Mesenchymal stem cell (in vitro differentiated cells and primary cell): Measurements from ENCODE around the gene DMP1.
"Not testable (repeated sequence)": the region's sequence is repeated elsewhere in the genome, so short reads cannot be mapped to it uniquely, and the experiment has no call there.

Source experiments
- DNase-seq: peaks from one replicate; pipeline ENCODE4 v3.0.0-alpha.2; 2013
- H2AFZ ChIP-seq: one replicate; pipeline ENCODE4 v1.6.1; 2013; ENCODE audit warnings: low read depth, mild to moderate bottlenecking, control low read depth, inconsistent platforms, low read length, moderate library complexity
- H2AK5ac ChIP-seq: 2 replicates; pipeline ENCODE4 v1.6.1; 2013; ENCODE audit warnings: low read length, moderate library complexity, mild to moderate bottlenecking, inconsistent platforms; ENCODE audit not compliant: severe bottlenecking
- H2BK120ac ChIP-seq: one replicate; pipeline ENCODE4 v1.6.1; 2013; ENCODE audit warnings: low read depth, mild to moderate bottlenecking, inconsistent platforms, low read length, moderate library complexity
- H2BK12ac ChIP-seq, 2 experiments: one replicate each; pipeline ENCODE4 v1.6.1; 2013; ENCODE audit warnings: inconsistent platforms in 2 of 2, low read length in 2 of 2, mild to moderate bottlenecking in 2 of 2, moderate library complexity in 2 of 2, control low read depth in 1 of 2
- H2BK15ac ChIP-seq: one replicate; pipeline ENCODE4 v1.6.1; 2013; ENCODE audit warnings: mild to moderate bottlenecking, low read depth, inconsistent platforms; ENCODE audit not compliant: poor library complexity, severe bottlenecking
- H2BK5ac ChIP-seq: 2 replicates; pipeline ENCODE4 v1.6.1; 2013; ENCODE audit warnings: low read depth, mild to moderate bottlenecking, low read length, control low read depth, inconsistent platforms; ENCODE audit not compliant: poor library complexity, severe bottlenecking
- H3K14ac ChIP-seq, 2 experiments: one replicate each; pipeline ENCODE4 v1.6.1; 2013; ENCODE audit warnings: inconsistent platforms in 2 of 2, low read length in 2 of 2, control low read depth in 1 of 2, mild to moderate bottlenecking in 1 of 2, moderate library complexity in 1 of 2
- H3K18ac ChIP-seq, 2 experiments: one replicate each; pipeline ENCODE4 v1.6.1; 2013; ENCODE audit warnings: inconsistent platforms in 2 of 2, low read length in 2 of 2, control low read depth in 1 of 2, low read depth in 1 of 2, mild to moderate bottlenecking in 1 of 2
- H3K23ac ChIP-seq, 2 experiments: one replicate each; pipeline ENCODE4 v1.6.1; 2013; ENCODE audit warnings: inconsistent platforms in 2 of 2, low read length in 2 of 2, mild to moderate bottlenecking in 2 of 2, moderate library complexity in 2 of 2, control low read depth in 1 of 2
- H3K27ac ChIP-seq: 2 replicates; pipeline ENCODE4 v1.5.1; 2013; ENCODE audit warnings: mild to moderate bottlenecking, moderate library complexity, low read length, control low read depth, inconsistent platforms; ENCODE audit not compliant: poor library complexity, severe bottlenecking
- H3K27me3 ChIP-seq, 2 experiments: 2 replicates each; pipeline versions ENCODE4 v1.6.1 to v1.7.0; 2013; ENCODE audit warnings: low read length in 2 of 2, mild to moderate bottlenecking in 2 of 2, moderate library complexity in 2 of 2, control low read depth in 1 of 2, inconsistent platforms in 1 of 2; ENCODE audit not compliant: control insufficient read depth in 1 of 2, insufficient read depth in 1 of 2
- H3K36me3 ChIP-seq, 2 experiments: 2 replicates each; pipeline versions ENCODE4 v1.6.1 to v1.7.0; 2013; ENCODE audit warnings: low read length in 2 of 2, control low read depth in 1 of 2, inconsistent platforms in 1 of 2, low read depth in 1 of 2, mild to moderate bottlenecking in 1 of 2; ENCODE audit not compliant: insufficient read depth in 2 of 2, control insufficient read depth in 1 of 2
- H3K4ac ChIP-seq, 2 experiments: one replicate each; pipeline ENCODE4 v1.6.1; 2013; ENCODE audit warnings: inconsistent platforms in 2 of 2, low read length in 2 of 2, mild to moderate bottlenecking in 2 of 2, moderate library complexity in 2 of 2, control low read depth in 1 of 2, low read depth in 1 of 2
- H3K4me1 ChIP-seq: 2 replicates; pipeline ENCODE4 v1.6.1; 2013; ENCODE audit warnings: low read depth, low read length, control low read depth; ENCODE audit not compliant: control insufficient read depth, insufficient read depth
- H3K4me2 ChIP-seq: 2 replicates; pipeline ENCODE4 v1.6.1; 2013; ENCODE audit warnings: low read length, mild to moderate bottlenecking, inconsistent platforms; ENCODE audit not compliant: poor library complexity, severe bottlenecking
- H3K4me3 ChIP-seq, 2 experiments: 2 replicates each; pipeline versions ENCODE4 v1.5.1 to v1.7.0; 2013; ENCODE audit warnings: low read length in 2 of 2, mild to moderate bottlenecking in 2 of 2, control low read depth in 1 of 2, low read depth in 1 of 2; ENCODE audit not compliant: insufficient read depth in 1 of 2
- H3K79me1 ChIP-seq: replicated peaks from 2 replicates; pipeline ENCODE4 v1.6.1; 2013; ENCODE audit warnings: mild to moderate bottlenecking, control low read depth, low read length, inconsistent platforms; ENCODE audit not compliant: poor library complexity, severe bottlenecking
- H3K9ac ChIP-seq: 2 replicates; pipeline ENCODE4 v1.7.0; 2013; ENCODE audit warnings: mild to moderate bottlenecking, low read length, moderate library complexity
- H3K9me3 ChIP-seq: 2 replicates; pipeline ENCODE4 v1.7.0; 2013; ENCODE audit warnings: mild to moderate bottlenecking, low read length; ENCODE audit not compliant: control insufficient read depth
- H4K8ac ChIP-seq: one replicate; pipeline ENCODE4 v1.6.1; 2013; ENCODE audit warnings: inconsistent platforms, mild to moderate bottlenecking, low read length, moderate library complexity
- H4K91ac ChIP-seq: one replicate; pipeline ENCODE4 v1.6.1; 2013; ENCODE audit warnings: mild to moderate bottlenecking, low read length, inconsistent platforms
- WGBS: methylation state at CpG from one replicate; pipeline ENCODE4 v1.1.7; 2013; ENCODE audit warnings: mixed read lengths; 5-methylcytosine and 5-hydroxymethylcytosine counted together

Gene DMP1

DNA sequence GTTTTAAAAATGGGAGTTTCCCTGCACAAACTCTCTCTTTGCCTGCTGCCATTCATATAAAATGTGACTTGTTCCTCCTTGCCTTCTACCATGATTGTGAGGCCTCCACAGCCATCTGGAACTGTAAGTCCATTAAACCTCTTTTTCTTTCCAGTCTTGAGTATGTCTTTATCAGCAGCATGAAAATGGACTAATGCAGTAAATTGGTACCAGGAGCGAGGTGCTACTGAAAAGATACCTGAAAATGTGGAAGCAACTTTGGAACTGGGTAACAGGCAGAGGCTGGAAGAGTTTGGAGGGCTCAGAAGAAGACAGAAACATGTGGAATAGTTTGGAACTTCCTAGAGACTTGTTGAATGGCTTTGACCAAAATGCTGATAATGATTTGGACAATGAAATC lies 40.9 kb downstream of the DMP1 start:
- 86% methylated on average over 1 of the region's 1 CpG for WGBS
- not testable (repeated sequence) for H4K8ac ChIP-seq, H4K91ac ChIP-seq, H3K4me3 ChIP-seq, H3K9ac ChIP-seq, H2BK15ac ChIP-seq, H3K4me1 ChIP-seq, H3K79me1 ChIP-seq, H2BK12ac ChIP-seq, H3K4me2 ChIP-seq, DNase-seq, H3K27ac ChIP-seq, H3K23ac ChIP-seq, H2AFZ ChIP-seq, H2AK5ac ChIP-seq, H3K4ac ChIP-seq, H2BK120ac ChIP-seq, H2BK5ac ChIP-seq, H3K18ac ChIP-seq, H3K27me3 ChIP-seq, H3K14ac ChIP-seq, H3K36me3 ChIP-seq
- peaks cover 12% of the 10 kb centered on the region for H3K9me3 ChIP-seq

DNA sequence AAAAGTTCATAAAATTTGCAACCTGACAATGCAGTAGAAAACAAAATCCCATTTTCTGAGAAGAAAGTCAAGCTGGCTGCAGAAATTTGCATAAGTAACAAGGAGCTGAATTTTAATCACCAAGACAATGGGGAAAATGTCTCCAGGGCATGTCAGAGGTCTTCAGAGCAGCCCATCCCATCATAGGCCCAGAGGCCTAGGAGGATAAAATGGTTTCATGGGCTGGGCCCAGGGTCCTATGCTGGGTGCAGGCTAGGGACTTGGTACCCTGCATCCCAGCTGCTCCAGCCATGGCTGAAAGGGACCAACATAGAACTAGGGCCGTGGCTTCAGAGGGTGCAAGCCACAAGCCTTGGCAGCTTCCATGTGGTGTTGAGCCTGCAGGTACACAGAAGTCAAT lies 42.0 kb downstream of the DMP1 start:
- H3K4me2 ChIP-seq, DNase-seq, H2BK120ac ChIP-seq, H2BK15ac ChIP-seq, H3K79me1 ChIP-seq, H3K4me1 ChIP-seq, H2AFZ ChIP-seq, H3K27ac ChIP-seq, H4K8ac ChIP-seq, H3K36me3 ChIP-seq, H3K14ac ChIP-seq, H2BK12ac ChIP-seq, H2AK5ac ChIP-seq, H4K91ac ChIP-seq, H3K4ac ChIP-seq, H3K18ac ChIP-seq, H3K23ac ChIP-seq, H3K27me3 ChIP-seq, H2BK5ac ChIP-seq, H3K9ac ChIP-seq, H3K4me3 ChIP-seq: not testable (repeated sequence)
- H3K9me3 ChIP-seq: peaks cover 13% of the 10 kb centered on the region
- 19% methylated on average over 1 of the region's 1 CpG for WGBS

DNA sequence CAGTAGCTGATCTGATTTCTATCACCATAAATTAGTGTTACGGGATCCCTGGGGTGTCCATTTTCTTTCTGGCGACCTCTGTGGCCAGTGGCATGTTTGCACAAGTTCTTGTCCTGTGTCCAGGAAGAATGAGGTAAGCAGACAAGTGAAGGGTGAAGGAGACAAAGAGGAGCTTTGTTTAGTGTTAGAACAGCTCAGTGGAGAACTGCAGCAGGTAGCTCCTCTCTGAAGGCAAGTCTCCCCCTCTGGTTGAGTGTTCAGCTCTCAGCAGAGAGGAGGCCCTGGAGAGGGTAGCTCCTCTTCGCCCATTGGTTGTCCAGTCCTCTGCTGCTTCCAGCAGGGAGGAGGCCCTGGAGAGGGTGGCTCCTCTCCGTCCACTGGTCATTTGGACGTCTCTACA lies 47.2 kb downstream of the DMP1 start:
- 82% methylated on average over 4 of the region's 5 CpGs for WGBS
- Histone ChIP-seq H3K79me1 (no peaks in the 10 kb centered on the region), H3K9me3 (peaks cover 2% of the 10 kb centered on the region), H3K27me3 (peaks cover 0 to 5% of the 10 kb centered on the region in 2 experiments), H3K9ac (no peak overlapping the region), H2BK5ac (no peak overlapping the region), H3K4ac (no peak overlapping the region), H4K91ac (no peak overlapping the region), H3K18ac (no peak overlapping the region), H4K8ac (peak overlapping the region; percentile 60), H2BK15ac (no peak overlapping the region), H3K4me2 (no peak overlapping the region), H2BK12ac (no peak overlapping the region), H3K4me1 (no peaks in the 10 kb centered on the region), H2AK5ac (no peak overlapping the region), H2BK120ac (no peak overlapping the region), H3K4me3 (no peak overlapping the region), H3K23ac (no peak overlapping the region), H3K27ac (no peak overlapping the region), H3K14ac (no peak overlapping the region), H2AFZ (no peak overlapping the region), H3K36me3 (no peaks in the 10 kb centered on the region)
- no peak for DNase-seq

DNA sequence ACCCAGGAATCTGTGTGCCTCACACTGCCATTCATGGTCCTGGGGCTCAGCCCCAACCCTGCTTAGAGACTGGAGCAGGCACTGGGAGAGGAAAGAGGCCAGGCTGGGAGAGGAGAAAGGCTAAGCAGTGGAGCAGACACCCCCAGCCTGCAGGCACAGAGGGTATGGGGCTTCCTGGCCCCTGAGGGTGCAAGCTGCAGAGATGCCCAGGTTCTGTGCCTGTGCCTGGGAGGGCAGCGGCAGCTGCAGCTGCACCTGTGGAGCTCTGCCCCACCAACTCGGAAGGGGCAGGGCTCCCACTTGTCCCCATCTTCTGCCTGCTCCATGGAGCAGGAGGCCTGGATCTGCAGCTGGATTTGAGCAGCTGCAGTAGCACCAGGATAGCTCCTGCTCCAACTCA lies 47.9 kb downstream of the DMP1 start:
- H4K8ac ChIP-seq: no peak overlapping the region
- no peak overlapping the region for H2BK12ac ChIP-seq
- H3K27ac ChIP-seq: no peak overlapping the region
- H3K4me2 ChIP-seq: no peak overlapping the region
- no peak overlapping the region for H3K4ac ChIP-seq
- H3K23ac ChIP-seq: no peak overlapping the region
- H3K4me1 ChIP-seq: no peaks in the 10 kb centered on the region
- no peak overlapping the region for H2BK15ac ChIP-seq
- no peak overlapping the region for H3K18ac ChIP-seq
- no peak overlapping the region for H4K91ac ChIP-seq
- H2AK5ac ChIP-seq: no peak overlapping the region
- WGBS: 88% methylated on average over 2 of the region's 2 CpGs
- no peak overlapping the region for H2BK5ac ChIP-seq
- no peak overlapping the region for H3K14ac ChIP-seq
- H3K36me3 ChIP-seq: no peaks in the 10 kb centered on the region
- no peak for DNase-seq
- no peak overlapping the region for H2AFZ ChIP-seq
- no peak overlapping the region for H3K9ac ChIP-seq
- H3K9me3 ChIP-seq: peaks cover 2% of the 10 kb centered on the region
- no peak overlapping the region for H3K4me3 ChIP-seq
- H3K79me1 ChIP-seq: no peaks in the 10 kb centered on the region
- H2BK120ac ChIP-seq: no peak overlapping the region
- H3K27me3 ChIP-seq: peaks cover 0 to 5% of the 10 kb centered on the region in 2 experiments
